Stimulated activated naive CD4-positive, alpha-beta T cell treated with Interleukin-2 at 50 U/mL for 16 hours (primary cell): ENCODE data around the gene PLPPR1.

ENCODE experiments used
- DNase-seq: peaks from one replicate; lab custom pipeline; 2025; lab: John Stamatoyannopoulos, UW

Gene PLPPR1

GRCh38 chr9:101209670-101210069 is 181.1 kb downstream of the PLPPR1 start:
- DNase-seq = no peak

- DNase-seq = no peak
Observed at GRCh38 chr9:101212661-101213060, 184.1 kb downstream of the PLPPR1 start.

GRCh38 chr9:101219030-101219429 is 190.5 kb downstream of the PLPPR1 start:
- no peak for DNase-seq

GRCh38 chr9:101220341-101220740 is 191.8 kb downstream of the PLPPR1 start:
- DNase-seq = no peak

- DNase-seq = no peak
Observed at GRCh38 chr9:101225271-101225670, 196.7 kb downstream of the PLPPR1 start.

GRCh38 chr9:101226161-101226560 is 197.6 kb downstream of the PLPPR1 start:
- no peak for DNase-seq

- no peak for DNase-seq
Observed at GRCh38 chr9:101226803-101227202, 198.3 kb downstream of the PLPPR1 start.

GRCh38 chr9:101229606-101230005 is 201.1 kb downstream of the PLPPR1 start:
- no peak for DNase-seq

- DNase-seq = no peak
Observed at GRCh38 chr9:101232405-101232977, 204.0 kb downstream of the PLPPR1 start.

GRCh38 chr9:101235105-101235866 is 206.8 kb downstream of the PLPPR1 start:
- no peak for DNase-seq

GRCh38 chr9:101242651-101243050 is 214.1 kb downstream of the PLPPR1 start:
- DNase-seq = no peak

GRCh38 chr9:101246691-101247090 is 218.2 kb downstream of the PLPPR1 start:
- DNase-seq = no peak

GRCh38 chr9:101247297-101247696 is 218.8 kb downstream of the PLPPR1 start:
- no peak for DNase-seq

GRCh38 chr9:101254733-101255433 is 226.4 kb downstream of the PLPPR1 start:
- no peak for DNase-seq

GRCh38 chr9:101264727-101265126 is 236.2 kb downstream of the PLPPR1 start:
- no peak for DNase-seq

GRCh38 chr9:101265261-101265660 is 236.7 kb downstream of the PLPPR1 start:
- DNase-seq = no peak

- DNase-seq = no peak
Observed at GRCh38 chr9:101268426-101268825, 239.9 kb downstream of the PLPPR1 start.

GRCh38 chr9:101269591-101270283 is 241.2 kb downstream of the PLPPR1 start:
- no peak for DNase-seq

- no peak for DNase-seq
Observed at GRCh38 chr9:101270302-101270701, 241.8 kb downstream of the PLPPR1 start.

- DNase-seq = no peak
Observed at GRCh38 chr9:101271102-101271501, 242.6 kb downstream of the PLPPR1 start.

GRCh38 chr9:101274971-101275768 is 246.6 kb downstream of the PLPPR1 start:
- no peak for DNase-seq

GRCh38 chr9:101275769-101276250 is 247.3 kb downstream of the PLPPR1 start:
- no peak for DNase-seq
